A673 (cell line): Measurements from ENCODE around the gene SULT1A1. TPM values are rescaled to one million over a fixed set of nuclear protein-coding genes. Genes with fewer than 3 reads are reported as not detected.
"Not testable (repeated sequence)": the region's sequence is repeated elsewhere in the genome, so short reads cannot be mapped to it uniquely, and the experiment has no call there.

Experiments used
- BruUV-seq: library from RNA; stranded (reverse); fragments of 400-500 nt; replicated peaks from 2 replicates; lab custom pipeline; 2021; lab: Mats Ljungman, UMichigan
- CTCF ChIA-PET: fragments of 300-600 bp; sonication (Branson Sonifier 250); formaldehyde crosslinking; loops from one replicate; lab custom pipeline; 2022; ENCODE audit warnings: antibody characterized with exemption; lab: Charles Lee
- POLR2A ChIA-PET: fragments of 300-600 bp; sonication (Branson Sonifier 250); formaldehyde crosslinking; loops from one replicate; lab custom pipeline; 2022; ENCODE audit warnings: antibody characterized with exemption; ENCODE audit not compliant: low non-redundant PET; lab: Charles Lee
- DNase-seq: peaks from one replicate; pipeline ENCODE4 v3.0.0-alpha.2; 2015; ENCODE audit warnings: low spot score
- H3K27ac ChIP-seq: fragments of 200-600 bp; sonication (generic); 2 replicates; pipeline ENCODE4 v1.5.1; 2016; ENCODE audit warnings: mixed run types, low read depth, mild to moderate bottlenecking, mixed read lengths, antibody characterized with exemption, low read length; ENCODE audit not compliant: poor library complexity, severe bottlenecking
- H3K27me3 ChIP-seq: fragments of 200-600 bp; sonication (generic); replicated peaks from 2 replicates; pipeline ENCODE4 v1.6.1; 2017; ENCODE audit warnings: mixed run types, low read depth, mild to moderate bottlenecking, mixed read lengths, antibody characterized with exemption, low read length; ENCODE audit not compliant: insufficient read depth, poor library complexity
- H3K36me3 ChIP-seq: fragments of 200-600 bp; sonication (generic); 2 replicates; pipeline ENCODE4 v1.6.1; 2016; ENCODE audit warnings: mixed run types, mild to moderate bottlenecking, mixed read lengths, antibody characterized with exemption, low read length; ENCODE audit not compliant: insufficient read depth, poor library complexity, severe bottlenecking
- H3K4me1 ChIP-seq: fragments of 200-600 bp; sonication (generic); 2 replicates; pipeline ENCODE4 v1.6.1; 2017; ENCODE audit warnings: mixed run types, mild to moderate bottlenecking, mixed read lengths, antibody characterized with exemption, low read length; ENCODE audit not compliant: insufficient read depth, poor library complexity, severe bottlenecking
- H3K4me3 ChIP-seq: fragments of 200-600 bp; sonication (generic); 2 replicates; pipeline ENCODE4 v1.5.1; 2016; ENCODE audit warnings: low read depth, mixed run types, mild to moderate bottlenecking, mixed read lengths, low read length; ENCODE audit not compliant: poor library complexity, severe bottlenecking
- H3K9me3 ChIP-seq: fragments of 200-600 bp; sonication (generic); 2 replicates; pipeline ENCODE4 v1.6.1; 2016; ENCODE audit warnings: mixed run types, low read depth, mild to moderate bottlenecking, mixed read lengths, antibody characterized with exemption, low read length; ENCODE audit not compliant: poor library complexity, severe bottlenecking
- EZH2 ChIP-seq: fragments of 200-600 bp; sonication (generic); IDR thresholded peaks from 2 replicates; pipeline ENCODE4 v1.6.1; 2017; ENCODE audit warnings: borderline replicate concordance, low read depth, mild to moderate bottlenecking, mixed read lengths, antibody characterized with exemption, low read length; ENCODE audit not compliant: poor library complexity, severe bottlenecking
- intact Hi-C: fragments of 100-400 bp; cut with micrococcal nuclease; formaldehyde crosslinking; loops from one replicate; pipeline ENCODE4 v1.10.0; 2022; ENCODE audit not compliant: unreplicated experiment
- total RNA-seq: library from RNA; stranded (reverse); gene quantifications from 2 replicates; pipeline ENCODE4 v1.2.3, GENCODE V29; 2021
- TF ChIP-seq, protein P1 (sequence below): fragments of 300-800, 200-600 bp; sonication (generic); conservative IDR thresholded peaks from 2 replicates; pipeline ENCODE4 v1.5.1; 2017; ENCODE audit warnings: low read depth, mild to moderate bottlenecking, antibody characterized with exemption, low read length, moderate library complexity, mixed read lengths

SULT1A1 gene
- total RNA-seq, 1 experiment from 2014 or later, result 8.9 TPM

DNA sequence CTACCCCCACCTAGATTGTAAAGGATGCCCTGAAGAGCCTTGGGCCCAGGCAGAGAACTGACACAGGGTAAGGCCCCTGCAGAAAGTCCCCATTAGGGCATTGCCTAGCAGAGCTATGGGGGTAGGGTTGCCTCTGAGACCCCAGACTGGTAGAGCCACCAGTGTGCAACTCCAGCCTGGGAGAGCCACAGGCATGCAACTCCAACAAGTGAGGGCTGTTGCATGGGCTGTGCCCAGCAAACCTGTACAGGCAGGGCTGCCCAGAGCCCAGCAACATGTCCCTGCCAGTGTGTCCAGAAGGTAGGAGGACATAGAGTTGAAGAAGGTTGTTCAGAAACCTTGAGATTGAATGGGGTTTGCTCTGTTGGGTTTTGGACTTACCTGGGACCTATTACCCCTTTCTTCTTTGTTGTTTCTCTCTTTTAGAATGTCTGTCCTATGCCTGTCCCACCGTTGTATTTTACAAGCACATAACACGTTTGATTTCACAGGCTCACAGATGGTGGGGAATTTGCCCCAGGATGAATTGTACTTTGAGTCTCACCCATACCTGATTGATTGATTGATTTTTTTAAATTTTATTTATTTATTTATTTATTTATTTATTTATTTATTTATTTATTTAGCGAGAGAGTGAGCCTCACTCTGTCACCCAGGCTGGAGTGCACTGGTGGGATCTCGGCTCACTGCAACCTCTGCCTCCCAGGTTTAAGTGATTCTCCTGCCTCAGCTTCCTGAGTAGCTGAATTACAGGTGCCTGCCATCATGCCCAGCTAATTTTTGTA, 39.7 kb downstream of the SULT1A1 start:
- BruUV-seq, result no TSS peak
- no peak for DNase-seq
- H3K27me3 ChIP-seq, result no peaks in the 10 kb centered on the region
- no peaks in the 10 kb centered on the region for H3K4me1 ChIP-seq
- H3K4me3 ChIP-seq, result no peak overlapping the region
- peaks cover 8% of the 10 kb centered on the region for H3K9me3 ChIP-seq
- peaks cover 2% of the 10 kb centered on the region for H3K36me3 ChIP-seq
- H3K27ac ChIP-seq, result no peak overlapping the region
- TF ChIP-seq, protein P1, sequence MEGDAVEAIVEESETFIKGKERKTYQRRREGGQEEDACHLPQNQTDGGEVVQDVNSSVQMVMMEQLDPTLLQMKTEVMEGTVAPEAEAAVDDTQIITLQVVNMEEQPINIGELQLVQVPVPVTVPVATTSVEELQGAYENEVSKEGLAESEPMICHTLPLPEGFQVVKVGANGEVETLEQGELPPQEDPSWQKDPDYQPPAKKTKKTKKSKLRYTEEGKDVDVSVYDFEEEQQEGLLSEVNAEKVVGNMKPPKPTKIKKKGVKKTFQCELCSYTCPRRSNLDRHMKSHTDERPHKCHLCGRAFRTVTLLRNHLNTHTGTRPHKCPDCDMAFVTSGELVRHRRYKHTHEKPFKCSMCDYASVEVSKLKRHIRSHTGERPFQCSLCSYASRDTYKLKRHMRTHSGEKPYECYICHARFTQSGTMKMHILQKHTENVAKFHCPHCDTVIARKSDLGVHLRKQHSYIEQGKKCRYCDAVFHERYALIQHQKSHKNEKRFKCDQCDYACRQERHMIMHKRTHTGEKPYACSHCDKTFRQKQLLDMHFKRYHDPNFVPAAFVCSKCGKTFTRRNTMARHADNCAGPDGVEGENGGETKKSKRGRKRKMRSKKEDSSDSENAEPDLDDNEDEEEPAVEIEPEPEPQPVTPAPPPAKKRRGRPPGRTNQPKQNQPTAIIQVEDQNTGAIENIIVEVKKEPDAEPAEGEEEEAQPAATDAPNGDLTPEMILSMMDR, result no peak
- TF ChIP-seq EZH2, result no peak
- CTCF ChIA-PET, result no interaction called here
- POLR2A ChIA-PET, result no interaction called here
- intact Hi-C loops, result no loop called here

DNA sequence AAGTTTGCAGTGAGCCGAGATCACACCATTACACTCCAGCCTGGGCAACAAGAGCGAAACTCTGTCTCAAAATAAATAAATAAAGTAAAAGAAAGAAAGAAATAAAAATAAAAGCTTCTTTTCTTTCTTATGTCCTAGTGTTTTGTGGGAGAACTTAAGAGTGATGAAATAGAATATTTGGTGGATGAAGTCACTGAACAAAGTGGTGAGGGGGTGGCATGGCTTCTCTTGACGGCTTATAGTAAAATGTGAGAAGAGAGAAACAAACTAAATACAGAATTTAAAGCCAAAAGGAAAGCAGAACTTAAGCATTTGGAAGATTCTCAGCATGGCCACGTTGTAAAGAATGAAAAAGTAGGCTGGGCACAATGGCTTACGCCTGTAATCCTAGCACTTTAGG, 40.8 kb downstream of the SULT1A1 start:
- no peak overlapping the region for H3K27ac ChIP-seq
- ChIA-PET POLR2A (no interaction called here), CTCF (no interaction called here)
- no peaks in the 10 kb centered on the region for H3K4me1 ChIP-seq
- no peak overlapping the region for H3K4me3 ChIP-seq
- DNase-seq, result no peak
- TF ChIP-seq, protein P1, result no peak
- TF ChIP-seq EZH2, result no peak
- H3K27me3 ChIP-seq, result no peaks in the 10 kb centered on the region
- H3K9me3 ChIP-seq, result peaks cover 8% of the 10 kb centered on the region
- BruUV-seq, result no TSS peak
- H3K36me3 ChIP-seq, result peaks cover 2% of the 10 kb centered on the region
- intact Hi-C loops, result no loop called here

DNA sequence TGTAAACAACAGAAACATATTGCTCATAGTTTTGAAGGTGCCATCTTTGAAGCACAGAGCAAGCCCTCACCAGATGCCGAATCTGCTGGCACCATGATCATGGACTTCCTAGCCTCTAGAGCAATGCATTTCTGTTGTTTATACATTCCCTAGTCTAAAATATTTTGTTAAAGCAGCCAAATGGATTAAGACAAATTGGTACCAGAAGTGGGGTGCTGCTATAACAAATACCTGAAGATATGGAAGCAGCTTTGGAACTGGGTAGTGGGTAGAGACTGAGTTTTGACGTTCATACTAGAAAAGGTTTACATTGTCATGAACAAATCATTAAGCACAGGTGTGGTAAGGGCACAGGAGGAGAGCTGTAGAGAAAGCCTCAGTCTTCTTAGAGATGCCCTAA, 42.6 kb downstream of the SULT1A1 start:
- POLR2A ChIA-PET, result no interaction called here
- H3K36me3 ChIP-seq, result peaks cover 2% of the 10 kb centered on the region
- CTCF ChIA-PET, result no interaction called here
- peaks cover 8% of the 10 kb centered on the region for H3K9me3 ChIP-seq
- no peaks in the 10 kb centered on the region for H3K4me1 ChIP-seq
- TF ChIP-seq EZH2, result no peak
- TF ChIP-seq, protein P1, result no peak
- no peaks in the 10 kb centered on the region for H3K27me3 ChIP-seq
- no peak overlapping the region for H3K27ac ChIP-seq
- DNase-seq, result no peak
- BruUV-seq, result no TSS peak
- intact Hi-C loops, result no loop called here
- H3K4me3 ChIP-seq, result no peak overlapping the region

DNA sequence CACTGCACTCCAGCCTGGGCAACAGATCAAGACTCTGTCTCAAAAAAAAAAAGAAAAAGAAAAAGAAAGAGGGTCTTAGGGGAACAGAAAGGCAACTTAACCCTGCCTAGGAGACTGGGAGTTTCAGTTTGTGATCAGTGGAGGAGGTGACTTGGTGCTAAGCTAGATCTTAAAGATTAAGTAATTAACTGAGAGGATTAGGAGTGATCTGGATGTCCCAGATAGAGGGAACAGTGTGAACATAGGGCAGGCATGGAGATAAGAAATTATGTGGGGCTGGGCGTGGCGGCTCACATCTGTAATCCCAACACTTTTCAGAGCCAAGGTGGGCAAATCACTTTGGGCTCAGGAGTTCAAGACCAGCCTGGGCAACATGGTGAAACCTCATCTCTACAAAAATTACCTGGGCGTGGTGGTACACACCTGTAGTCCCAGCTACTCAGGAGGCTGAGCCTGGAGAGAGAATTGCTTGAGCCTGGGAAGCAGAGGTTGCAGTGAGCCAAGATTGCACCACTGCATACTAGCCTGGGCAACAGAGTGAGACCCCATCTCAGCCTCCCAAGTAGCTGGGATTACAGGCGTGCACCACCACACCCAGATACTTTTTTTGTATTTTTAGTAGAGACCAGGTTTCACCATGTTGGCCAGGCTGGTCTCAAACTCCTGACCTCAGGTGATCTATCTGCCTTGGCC, 43.5 kb downstream of the SULT1A1 start:
- DNase-seq, H3K36me3 ChIP-seq, POLR2A ChIA-PET, H3K27ac ChIP-seq, H3K4me1 ChIP-seq, H3K4me3 ChIP-seq, CTCF ChIA-PET, intact Hi-C loops, H3K9me3 ChIP-seq, BruUV-seq, H3K27me3 ChIP-seq: not testable (repeated sequence)
